Panc1 (cell line): Measurements from ENCODE around the gene ADRM1. TPM values are rescaled to one million over a fixed set of nuclear protein-coding genes. Genes with fewer than 3 reads are reported as not detected.

Experiments used
- ATAC-seq: fragments of 200-7000 bp; cut with Tn5 transposase; 2 replicates; pipeline ENCODE4 v1.9.1; 2020; ENCODE audit warnings: mild to moderate bottlenecking, moderate library complexity
- BruUV-seq: library from RNA; stranded (reverse); fragments of 400-500 nt; replicated peaks from 2 replicates; lab custom pipeline; 2021; lab: Mats Ljungman, UMichigan
- CTCF ChIA-PET: fragments of 300-600 bp; sonication (Branson Sonifier 250); formaldehyde crosslinking; loops from one replicate; lab custom pipeline; 2022; ENCODE audit warnings: antibody characterized with exemption; lab: Charles Lee
- POLR2A ChIA-PET: fragments of 300-600 bp; sonication (Branson Sonifier 250); formaldehyde crosslinking; loops from one replicate; lab custom pipeline; 2022; ENCODE audit warnings: antibody characterized with exemption; lab: Charles Lee
- DNase-seq: peaks from one replicate; pipeline ENCODE4 v3.0.0-alpha.2; 2010; ENCODE audit warnings: low read depth, low spot score
- H3K27ac ChIP-seq: 2 replicates; pipeline ENCODE4 v1.5.1; 2011; ENCODE audit warnings: mild to moderate bottlenecking, low read length, inconsistent platforms
- H3K27me3 ChIP-seq: fragments of 200-500 bp; sonication (Bioruptor generic); 2 replicates; pipeline ENCODE4 v1.6.0; 2014; ENCODE audit warnings: low read length, inconsistent platforms; ENCODE audit not compliant: control insufficient read depth, insufficient read depth
- H3K36me3 ChIP-seq: fragments of 200-500 bp; sonication (Bioruptor generic); 2 replicates; pipeline ENCODE4 v1.5.1; 2014; ENCODE audit warnings: inconsistent platforms, mild to moderate bottlenecking, low read length, moderate library complexity; ENCODE audit not compliant: control insufficient read depth, insufficient read depth
- H3K4me1 ChIP-seq: 2 replicates; pipeline ENCODE4 v1.5.1; 2011; ENCODE audit warnings: inconsistent platforms, mild to moderate bottlenecking, low read length, moderate library complexity; ENCODE audit not compliant: control insufficient read depth, insufficient read depth
- H3K4me3 ChIP-seq, 2 experiments: 2 replicates each; pipeline ENCODE4 v1.5.1; 2011 to 2012; ENCODE audit warnings: low read depth in 2 of 2, low read length in 2 of 2, mild to moderate bottlenecking in 2 of 2, inconsistent platforms in 1 of 2, moderate library complexity in 1 of 2
- H3K9me3 ChIP-seq: fragments of 200-500 bp; sonication (Bioruptor generic); 2 replicates; pipeline ENCODE4 v1.5.1; 2014; ENCODE audit warnings: low read depth, mild to moderate bottlenecking, inconsistent platforms, low read length, moderate library complexity; ENCODE audit not compliant: control insufficient read depth, insufficient read depth
- POLR2AphosphoS5 ChIP-seq: IDR thresholded peaks from 2 replicates; pipeline ENCODE4 v1.6.1; 2012; ENCODE audit warnings: mild to moderate bottlenecking, low read depth, low read length, moderate library complexity
- TCF7L2 ChIP-seq: IDR thresholded peaks from 2 replicates; pipeline ENCODE4 v1.6.1; 2011; ENCODE audit warnings: mild to moderate bottlenecking, low read depth, low read length, inconsistent platforms
- in situ Hi-C: cut with HindIII; loops from 2 replicates; pipeline ENCODE4 v1.10.0; 2016; ENCODE audit warnings: low sequenced_read_pairs, low pct_unique_long_range_greater_than_20kb
- intact Hi-C: fragments of 100-400 bp; cut with micrococcal nuclease; formaldehyde crosslinking; loops from one replicate; pipeline ENCODE4 v1.10.0; 2022; ENCODE audit not compliant: unreplicated experiment
- total RNA-seq: library from RNA; stranded (reverse); gene quantifications from one replicate; pipeline ENCODE4 v1.2.1, GENCODE V29; 2021; ENCODE audit not compliant: unreplicated experiment
- TF ChIP-seq, protein P1 (sequence below), 2 experiments: IDR thresholded peaks; 2 replicates each; pipeline ENCODE4 v1.6.1; 2011 to 2012; ENCODE audit warnings: low read depth in 2 of 2, control low read depth in 1 of 2, low read length in 1 of 2, mild to moderate bottlenecking in 1 of 2, moderate library complexity in 1 of 2; ENCODE audit not compliant: insufficient read depth in 1 of 2
- TF ChIP-seq, protein P2 (sequence below): fragments of 450-650 bp; IDR thresholded peaks from 2 replicates; pipeline ENCODE4 v1.5.1; 2017; ENCODE audit warnings: mild to moderate bottlenecking

ADRM1 gene
- total RNA-seq, 1 experiment from 2014 or later, result 194 TPM

DNA sequence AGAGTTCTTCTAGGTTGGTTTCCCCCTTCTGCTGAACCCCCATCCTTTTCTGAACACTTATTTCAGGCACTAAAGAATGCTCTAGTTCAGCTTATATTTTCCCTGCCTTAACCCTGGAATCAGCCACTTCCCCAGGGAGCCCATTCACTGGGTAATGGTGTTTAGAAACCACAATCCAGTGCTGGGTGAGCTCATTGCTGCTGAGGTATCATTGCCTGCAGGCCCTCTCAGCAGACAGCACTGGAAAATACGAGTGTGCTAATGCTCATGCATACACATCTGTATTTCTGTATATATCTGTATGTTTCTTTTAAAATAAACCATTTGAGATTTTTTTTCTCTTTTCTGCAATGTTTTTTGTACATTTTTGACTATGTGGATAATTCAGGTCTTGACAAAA is 37.4 kb upstream of the ADRM1 start:
- intact Hi-C loops, result no loop called here
- TF ChIP-seq, protein P1, sequence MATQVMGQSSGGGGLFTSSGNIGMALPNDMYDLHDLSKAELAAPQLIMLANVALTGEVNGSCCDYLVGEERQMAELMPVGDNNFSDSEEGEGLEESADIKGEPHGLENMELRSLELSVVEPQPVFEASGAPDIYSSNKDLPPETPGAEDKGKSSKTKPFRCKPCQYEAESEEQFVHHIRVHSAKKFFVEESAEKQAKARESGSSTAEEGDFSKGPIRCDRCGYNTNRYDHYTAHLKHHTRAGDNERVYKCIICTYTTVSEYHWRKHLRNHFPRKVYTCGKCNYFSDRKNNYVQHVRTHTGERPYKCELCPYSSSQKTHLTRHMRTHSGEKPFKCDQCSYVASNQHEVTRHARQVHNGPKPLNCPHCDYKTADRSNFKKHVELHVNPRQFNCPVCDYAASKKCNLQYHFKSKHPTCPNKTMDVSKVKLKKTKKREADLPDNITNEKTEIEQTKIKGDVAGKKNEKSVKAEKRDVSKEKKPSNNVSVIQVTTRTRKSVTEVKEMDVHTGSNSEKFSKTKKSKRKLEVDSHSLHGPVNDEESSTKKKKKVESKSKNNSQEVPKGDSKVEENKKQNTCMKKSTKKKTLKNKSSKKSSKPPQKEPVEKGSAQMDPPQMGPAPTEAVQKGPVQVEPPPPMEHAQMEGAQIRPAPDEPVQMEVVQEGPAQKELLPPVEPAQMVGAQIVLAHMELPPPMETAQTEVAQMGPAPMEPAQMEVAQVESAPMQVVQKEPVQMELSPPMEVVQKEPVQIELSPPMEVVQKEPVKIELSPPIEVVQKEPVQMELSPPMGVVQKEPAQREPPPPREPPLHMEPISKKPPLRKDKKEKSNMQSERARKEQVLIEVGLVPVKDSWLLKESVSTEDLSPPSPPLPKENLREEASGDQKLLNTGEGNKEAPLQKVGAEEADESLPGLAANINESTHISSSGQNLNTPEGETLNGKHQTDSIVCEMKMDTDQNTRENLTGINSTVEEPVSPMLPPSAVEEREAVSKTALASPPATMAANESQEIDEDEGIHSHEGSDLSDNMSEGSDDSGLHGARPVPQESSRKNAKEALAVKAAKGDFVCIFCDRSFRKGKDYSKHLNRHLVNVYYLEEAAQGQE (IDR thresholded peaks at IDR 0.05; ENCODE audit: insufficient read depth in 1 of 2, low read depth in 2 of 2, low read length in 1 of 2), result no peak
- no peak for TF ChIP-seq TCF7L2
- in situ Hi-C loops, result no loop called here
- DNase-seq (no peak), ATAC-seq (no peak)
- no TSS peak for BruUV-seq
- ChIA-PET POLR2A (interaction anchor here (0.6 kb wide), 1 partner anchor 372 kb away, joined by 3 read pairs; no protein-coding TSS in a partner anchor), CTCF (no interaction called here)
- Histone ChIP-seq H3K4me3 (no peak overlapping the region), H3K36me3 (no peaks in the 10 kb centered on the region), H3K27ac (no peak overlapping the region), H3K4me1 (no peaks in the 10 kb centered on the region), H3K27me3 (no peaks in the 10 kb centered on the region), H3K9me3 (peaks cover 4% of the 10 kb centered on the region; the same call in 1 of the 2 replicates)

DNA sequence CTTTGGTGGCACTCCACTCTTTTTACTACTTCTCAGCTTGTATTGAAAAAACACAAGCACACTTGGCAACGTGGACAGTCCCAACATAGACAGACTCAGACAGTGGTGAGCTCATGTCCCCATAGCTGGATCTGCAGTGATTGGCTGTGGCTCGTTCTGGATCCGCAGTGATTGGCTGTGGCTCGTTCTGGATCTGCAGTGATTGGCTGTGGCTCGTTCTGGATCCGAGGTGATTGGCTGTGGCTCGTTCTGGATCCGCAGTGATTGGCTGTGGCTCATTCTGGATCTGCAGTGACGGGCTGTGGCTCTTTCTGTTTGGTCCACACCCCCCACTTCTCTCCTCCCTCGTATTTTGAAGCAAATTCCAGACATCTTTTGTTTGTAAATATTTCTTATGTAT is 36.5 kb upstream of the ADRM1 start:
- Histone ChIP-seq H3K27ac (no peak overlapping the region), H3K4me1 (no peaks in the 10 kb centered on the region), H3K27me3 (no peaks in the 10 kb centered on the region), H3K4me3 (no peak overlapping the region), H3K9me3 (peaks cover 4% of the 10 kb centered on the region; the same call in 1 of the 2 replicates), H3K36me3 (no peaks in the 10 kb centered on the region)
- ChIA-PET POLR2A (no interaction called here), CTCF (interaction anchor here (0.6 kb wide), 1 partner anchor 967 kb away, joined by 3 read pairs; no protein-coding TSS in a partner anchor)
- ATAC-seq (no peak), DNase-seq (no peak)
- no peak for TF ChIP-seq POLR2AphosphoS5
- TF ChIP-seq, protein P1 (IDR thresholded peaks at IDR 0.05; ENCODE audit: insufficient read depth in 1 of 2, low read depth in 2 of 2, low read length in 1 of 2), result no peak
- TF ChIP-seq, protein P2, sequence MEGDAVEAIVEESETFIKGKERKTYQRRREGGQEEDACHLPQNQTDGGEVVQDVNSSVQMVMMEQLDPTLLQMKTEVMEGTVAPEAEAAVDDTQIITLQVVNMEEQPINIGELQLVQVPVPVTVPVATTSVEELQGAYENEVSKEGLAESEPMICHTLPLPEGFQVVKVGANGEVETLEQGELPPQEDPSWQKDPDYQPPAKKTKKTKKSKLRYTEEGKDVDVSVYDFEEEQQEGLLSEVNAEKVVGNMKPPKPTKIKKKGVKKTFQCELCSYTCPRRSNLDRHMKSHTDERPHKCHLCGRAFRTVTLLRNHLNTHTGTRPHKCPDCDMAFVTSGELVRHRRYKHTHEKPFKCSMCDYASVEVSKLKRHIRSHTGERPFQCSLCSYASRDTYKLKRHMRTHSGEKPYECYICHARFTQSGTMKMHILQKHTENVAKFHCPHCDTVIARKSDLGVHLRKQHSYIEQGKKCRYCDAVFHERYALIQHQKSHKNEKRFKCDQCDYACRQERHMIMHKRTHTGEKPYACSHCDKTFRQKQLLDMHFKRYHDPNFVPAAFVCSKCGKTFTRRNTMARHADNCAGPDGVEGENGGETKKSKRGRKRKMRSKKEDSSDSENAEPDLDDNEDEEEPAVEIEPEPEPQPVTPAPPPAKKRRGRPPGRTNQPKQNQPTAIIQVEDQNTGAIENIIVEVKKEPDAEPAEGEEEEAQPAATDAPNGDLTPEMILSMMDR, result no peak
- intact Hi-C loops (no loop called here), in situ Hi-C loops (no loop called here)
- BruUV-seq, result no TSS peak
